BJ (cell line): Measurements from ENCODE around the gene FOXJ3. TPM values are rescaled to one million over a fixed set of nuclear protein-coding genes. Genes with fewer than 3 reads are reported as not detected.

ENCODE experiments used
- CTCF ChIA-PET: fragments of 350-600 bp; formaldehyde crosslinking; extraction: SDS; loops from one replicate; lab custom pipeline; 2021; ENCODE audit warnings: antibody characterized with exemption, inconsistent platforms; lab: Yijun Ruan, JAX
- POLR2A ChIA-PET: fragments of 300-600 bp; sonication (Branson Sonifier 250); formaldehyde crosslinking; extraction: SDS; loops from one replicate; lab custom pipeline; 2021; ENCODE audit warnings: antibody characterized with exemption; lab: Charles Lee
- DNase-seq: peaks from one replicate; pipeline ENCODE4 v3.0.0-alpha.2; 2011; ENCODE audit warnings: low read depth
- H3K27me3 ChIP-seq: 2 replicates; pipeline ENCODE4 v1.6.0; 2011; ENCODE audit warnings: low read length; ENCODE audit not compliant: control insufficient read depth, insufficient read depth
- H3K36me3 ChIP-seq: 2 replicates; pipeline ENCODE4 v1.5.1; 2011; ENCODE audit warnings: low read length; ENCODE audit not compliant: control insufficient read depth, insufficient read depth
- H3K4me3 ChIP-seq: 2 replicates; pipeline ENCODE4 v1.5.1; 2011; ENCODE audit warnings: low read depth, mild to moderate bottlenecking, control low read depth, low read length
- CTCF ChIP-seq: IDR thresholded peaks from 2 replicates; pipeline ENCODE4 v1.5.1; 2011; ENCODE audit warnings: low read depth, mild to moderate bottlenecking, control low read depth, inconsistent platforms, low read length, moderate library complexity; ENCODE audit not compliant: insufficient read depth
- polyA plus RNA-seq: library from polyadenylated mRNA; depleted of rRNA; stranded (reverse); fragments of >200 nt; gene quantifications from 2 replicates; pipeline ENCODE4 v1.2.3, GENCODE V29; 2011

FOXJ3 gene
- polyA plus RNA-seq, 1 experiment, result 22.9 TPM

- CTCF ChIA-PET, result no interaction called here
- POLR2A ChIA-PET, result no interaction called here
- TF ChIP-seq CTCF, result no peak
- Histone ChIP-seq H3K36me3 (no peaks in the 10 kb centered on the region), H3K4me3 (no peak overlapping the region), H3K27me3 (no peaks in the 10 kb centered on the region; the same call in 1 of the 2 replicates)
- no peak for DNase-seq
Observed at GRCh38 chr1:42364089-42364488, 29.1 kb upstream of the FOXJ3 start.

GRCh38 chr1:42359466-42359865 lies 24.4 kb upstream of the FOXJ3 start:
- no peaks in the 10 kb centered on the region; the same call in 1 of the 2 replicates for H3K27me3 ChIP-seq
- no peak overlapping the region for H3K4me3 ChIP-seq
- ChIA-PET CTCF (interaction anchor here (1.2 kb wide), 1 partner anchor 18 kb away, joined by 3 read pairs; no protein-coding TSS in a partner anchor), POLR2A (no interaction called here)
- no peaks in the 10 kb centered on the region for H3K36me3 ChIP-seq
- no peak for DNase-seq
- TF ChIP-seq CTCF, result no peak

- Histone ChIP-seq H3K36me3 (no peaks in the 10 kb centered on the region), H3K4me3 (no peak overlapping the region), H3K27me3 (no peaks in the 10 kb centered on the region; the same call in 1 of the 2 replicates)
- no peak for TF ChIP-seq CTCF
- POLR2A ChIA-PET, result no interaction called here
- CTCF ChIA-PET, result interaction anchor here (1.2 kb wide), 1 partner anchor 190 kb away, joined by 3 read pairs; no protein-coding TSS in a partner anchor
- no peak for DNase-seq
Observed at GRCh38 chr1:42358791-42359190, 23.8 kb upstream of the FOXJ3 start.

- CTCF ChIA-PET, result no interaction called here
- POLR2A ChIA-PET, result no interaction called here
- Histone ChIP-seq H3K36me3 (no peaks in the 10 kb centered on the region), H3K4me3 (no peak overlapping the region), H3K27me3 (peaks cover 2% of the 10 kb centered on the region; the same call in 1 of the 2 replicates)
- no peak for TF ChIP-seq CTCF
- no peak for DNase-seq
Observed at GRCh38 chr1:42350086-42350485, 15.1 kb upstream of the FOXJ3 start.

- peaks cover 2% of the 10 kb centered on the region; the same call in 1 of the 2 replicates for H3K27me3 ChIP-seq
- no peaks in the 10 kb centered on the region for H3K36me3 ChIP-seq
- H3K4me3 ChIP-seq, result no peak overlapping the region
- no peak for TF ChIP-seq CTCF
- POLR2A ChIA-PET, result no interaction called here
- DNase-seq, result no peak
- CTCF ChIA-PET, result no interaction called here
Observed at GRCh38 chr1:42348498-42348897, 13.5 kb upstream of the FOXJ3 start.
